ENCODE results near the gene LUZP4.
"Not testable (repeated sequence)": the region's sequence is repeated elsewhere in the genome, so short reads cannot be mapped to it uniquely, and the experiment has no call there.

The LUZP4 gene, protein sequence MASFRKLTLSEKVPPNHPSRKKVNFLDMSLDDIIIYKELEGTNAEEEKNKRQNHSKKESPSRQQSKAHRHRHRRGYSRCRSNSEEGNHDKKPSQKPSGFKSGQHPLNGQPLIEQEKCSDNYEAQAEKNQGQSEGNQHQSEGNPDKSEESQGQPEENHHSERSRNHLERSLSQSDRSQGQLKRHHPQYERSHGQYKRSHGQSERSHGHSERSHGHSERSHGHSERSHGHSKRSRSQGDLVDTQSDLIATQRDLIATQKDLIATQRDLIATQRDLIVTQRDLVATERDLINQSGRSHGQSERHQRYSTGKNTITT

DNA sequence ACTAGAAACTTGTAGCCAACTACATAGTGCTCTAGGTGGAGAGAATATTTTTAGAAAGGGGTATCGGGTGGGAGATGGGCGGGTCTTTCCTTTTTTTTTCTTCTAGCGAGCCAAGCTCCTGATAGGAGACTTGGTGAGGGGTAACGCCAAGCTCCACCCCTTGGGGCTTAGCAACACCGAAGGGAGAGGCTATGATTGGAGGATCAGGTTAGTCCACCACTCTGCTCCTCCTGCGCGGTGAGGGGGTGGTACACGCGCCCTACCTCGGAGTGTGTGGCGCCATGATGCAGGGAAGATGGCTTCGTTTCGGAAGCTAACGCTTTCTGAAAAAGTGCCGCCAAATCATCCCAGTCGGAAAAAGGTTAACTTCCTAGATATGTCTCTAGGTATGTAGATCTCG, at the start of gene LUZP4:
TSS of gene LUZP4 (plus strand) at position 251 of the 400 bp plus-strand sequence. CDS start at position 296, 45 bp downstream.
- H3K4me3 ChIP-seq = no peak within 1 kb of the TSS

DNA sequence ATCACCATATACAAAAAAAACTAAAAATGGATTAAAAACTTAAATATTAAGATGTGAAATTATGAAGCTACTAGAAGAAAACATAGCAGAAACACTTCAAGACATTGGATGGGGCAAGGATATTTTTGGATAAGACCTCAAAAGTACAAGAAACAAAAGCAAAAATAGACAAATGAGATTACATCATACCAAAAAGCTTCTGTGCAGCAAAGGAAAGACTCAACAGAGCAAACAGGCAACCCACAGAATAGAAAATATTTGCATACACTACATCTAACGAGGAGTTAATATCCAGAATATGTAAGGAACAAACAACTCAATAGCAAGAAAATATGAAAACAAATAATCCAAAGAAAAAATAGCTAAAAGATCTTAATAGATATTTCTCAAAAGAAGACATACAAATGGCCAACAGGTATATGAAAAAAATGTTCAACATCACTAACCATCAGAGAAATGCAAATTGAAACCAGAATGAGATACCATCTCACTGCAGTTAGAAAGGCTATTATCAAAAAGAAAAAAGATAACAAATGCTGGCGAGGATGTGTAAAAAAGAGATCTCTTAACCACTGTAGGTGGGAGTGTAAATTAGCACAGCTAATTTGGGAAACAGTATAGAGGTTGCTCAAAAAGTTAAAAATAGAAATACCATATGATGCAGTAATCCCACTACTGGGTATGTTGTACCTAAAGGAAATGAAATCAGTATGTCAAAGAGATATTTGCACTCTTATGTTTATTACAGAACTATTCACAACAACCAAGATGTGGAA, 37.9 kb upstream of the LUZP4 start:
- Histone ChIP-seq H3K4me3 (no peak overlapping the region), H3K27ac (no peak overlapping the region)

More for the DNA sequence above, at the start of gene LUZP4:
- no peak within 1 kb of the TSS for H3K27ac ChIP-seq

DNA sequence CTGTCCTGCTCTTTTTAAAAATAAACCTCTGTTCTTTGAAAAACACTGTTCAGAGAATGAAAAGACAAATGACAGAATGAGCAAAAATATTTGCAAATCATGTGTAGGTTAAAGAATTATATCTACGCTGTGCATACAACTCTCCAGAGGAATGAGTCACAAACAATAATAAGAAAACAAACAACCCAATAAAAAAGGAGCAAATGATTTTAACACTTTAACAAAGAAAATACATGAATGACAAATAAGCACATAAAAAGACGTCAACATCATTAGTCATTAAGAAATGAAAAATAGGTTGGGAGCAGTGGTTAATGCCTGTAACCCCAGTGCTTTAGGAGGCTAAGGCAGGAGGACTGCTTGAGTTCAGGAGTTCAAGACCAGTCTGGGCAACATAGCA, 34.5 kb upstream of the LUZP4 start:
- H3K4me3 ChIP-seq = no peak overlapping the region
- H3K27ac ChIP-seq = no peak overlapping the region

DNA sequence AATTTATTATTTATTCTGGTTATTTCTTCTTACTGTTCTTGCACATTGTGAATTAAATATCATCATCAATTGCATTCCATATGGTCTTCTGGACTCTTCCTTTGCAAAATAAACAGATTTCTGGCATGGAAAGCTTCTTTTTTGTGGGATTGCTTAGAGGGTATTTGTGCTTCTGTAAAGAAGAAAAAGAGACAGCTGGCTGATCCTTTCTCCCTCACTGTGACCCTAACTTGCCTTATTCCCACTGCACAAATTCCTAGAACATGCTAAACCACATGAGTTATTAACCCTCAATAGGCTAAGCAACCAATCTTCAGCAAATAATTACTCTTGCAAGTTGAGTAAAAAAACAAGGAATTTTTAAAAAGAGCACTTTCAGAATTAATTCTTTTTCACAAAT, 31.8 kb upstream of the LUZP4 start:
- no peak overlapping the region for H3K27ac ChIP-seq
- H3K4me3 ChIP-seq = no peak overlapping the region

DNA sequence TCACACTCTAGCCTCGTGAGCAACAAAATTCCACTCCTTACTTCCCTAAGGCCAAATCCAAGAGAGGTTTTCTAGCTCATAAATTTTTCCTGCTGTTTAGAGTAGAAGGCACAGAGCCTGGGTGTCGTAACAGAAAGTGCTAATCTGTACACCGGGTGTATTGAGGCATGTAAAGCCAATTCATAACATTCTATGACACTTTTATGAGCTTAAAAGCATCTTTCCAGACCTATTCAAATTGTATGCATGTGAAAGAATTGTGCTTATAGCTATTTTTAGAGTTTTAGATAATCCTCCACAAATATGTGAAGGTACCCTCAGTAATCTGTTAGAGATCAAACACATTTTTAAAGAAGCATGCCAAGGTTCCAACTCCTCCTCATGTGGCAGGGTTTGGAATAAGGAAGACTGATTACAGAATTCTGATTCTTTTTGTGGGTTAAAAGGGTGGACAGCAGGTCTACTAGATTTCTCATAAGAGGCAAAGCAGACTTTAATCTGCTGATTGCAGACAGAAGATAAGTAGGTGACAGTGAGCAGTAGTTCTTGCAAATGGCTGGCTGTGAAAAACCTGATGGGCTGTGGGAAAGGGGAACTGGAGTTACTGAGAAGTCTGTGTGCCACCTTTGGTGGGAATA, 30.2 kb upstream of the LUZP4 start:
- Histone ChIP-seq H3K27ac (no peak overlapping the region), H3K4me3 (no peak overlapping the region)

DNA sequence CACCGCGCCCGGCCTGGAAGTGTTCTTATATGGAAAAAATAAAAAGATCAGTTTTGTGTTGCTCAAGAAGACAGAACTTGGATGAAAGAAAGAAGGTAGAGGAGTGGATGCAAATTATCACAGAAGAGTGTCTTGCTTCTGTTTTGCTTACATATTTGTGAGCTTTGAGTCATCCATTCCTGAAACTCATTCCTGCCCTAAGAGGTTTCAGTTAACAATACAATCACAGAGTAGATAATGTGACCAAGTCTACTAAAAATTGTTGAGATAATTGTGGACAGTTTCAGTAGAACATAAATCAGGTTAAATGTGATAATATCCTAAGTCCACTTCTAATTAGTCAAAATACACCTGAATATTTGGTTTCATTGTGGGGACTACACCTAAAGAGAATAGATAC, 29.2 kb upstream of the LUZP4 start:
- Histone ChIP-seq H3K4me3 (no peak overlapping the region), H3K27ac (no peak overlapping the region)

DNA sequence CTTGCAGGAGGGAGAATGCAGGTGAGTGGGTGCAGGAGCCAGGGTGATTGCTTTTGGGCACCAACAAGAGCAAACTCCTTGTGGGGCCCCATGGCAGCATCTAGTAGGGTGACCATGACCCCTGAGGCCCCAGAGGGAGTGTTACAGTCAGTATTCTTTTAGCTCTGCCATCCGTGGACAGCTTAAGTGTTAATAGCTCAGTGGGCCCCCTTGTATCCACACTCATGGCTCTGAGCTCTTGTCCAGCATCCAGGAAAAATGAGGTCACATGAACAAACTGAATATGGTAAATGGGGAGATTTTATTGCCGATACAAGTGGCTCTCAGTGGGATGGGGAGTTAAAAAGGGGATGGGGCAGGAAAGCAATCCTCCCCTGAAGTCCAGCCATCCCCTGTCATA, 28.4 kb upstream of the LUZP4 start:
- Histone ChIP-seq H3K4me3 (no peak overlapping the region), H3K27ac (no peak overlapping the region)

DNA sequence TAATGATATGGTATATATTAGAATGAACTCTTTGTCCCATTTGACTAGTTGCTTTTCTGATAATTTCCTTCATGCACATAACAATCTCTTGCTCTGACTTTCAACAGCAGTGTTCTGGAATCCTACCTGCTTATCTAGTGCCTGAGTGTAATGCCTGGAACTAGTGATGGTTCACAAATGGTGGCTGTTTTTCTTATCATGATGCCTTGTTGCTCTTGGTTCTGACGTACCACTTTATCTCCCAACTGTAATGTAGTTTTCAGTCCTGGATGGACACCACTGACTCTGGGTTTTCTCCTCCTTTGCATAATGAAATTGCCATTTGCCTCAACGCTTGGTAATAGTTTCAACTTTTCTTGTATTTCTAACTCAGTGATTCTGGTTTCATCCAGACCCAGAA, 25.5 kb upstream of the LUZP4 start:
- H3K27ac ChIP-seq = no peak overlapping the region
- no peak overlapping the region for H3K4me3 ChIP-seq

DNA sequence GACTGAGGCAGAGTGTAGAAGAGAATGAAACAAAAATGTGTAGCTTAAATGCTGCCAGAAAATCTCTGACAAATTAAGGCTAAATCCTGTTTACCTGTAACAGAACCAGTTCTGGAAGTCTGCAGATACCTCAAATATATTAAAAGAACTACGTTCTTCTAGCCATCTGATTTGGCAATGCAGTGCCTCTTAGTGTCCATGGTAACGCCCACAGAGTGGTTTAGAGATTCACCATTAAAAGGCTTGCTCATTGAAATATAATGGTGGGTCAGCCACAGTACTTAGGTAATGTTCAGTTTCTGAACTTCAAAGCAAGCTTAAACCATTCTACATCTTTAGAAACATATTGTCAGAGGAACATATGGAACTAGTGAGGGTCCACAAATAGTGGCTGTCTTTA, 23.2 kb upstream of the LUZP4 start:
- no peak overlapping the region for H3K4me3 ChIP-seq
- H3K27ac ChIP-seq = no peak overlapping the region

DNA sequence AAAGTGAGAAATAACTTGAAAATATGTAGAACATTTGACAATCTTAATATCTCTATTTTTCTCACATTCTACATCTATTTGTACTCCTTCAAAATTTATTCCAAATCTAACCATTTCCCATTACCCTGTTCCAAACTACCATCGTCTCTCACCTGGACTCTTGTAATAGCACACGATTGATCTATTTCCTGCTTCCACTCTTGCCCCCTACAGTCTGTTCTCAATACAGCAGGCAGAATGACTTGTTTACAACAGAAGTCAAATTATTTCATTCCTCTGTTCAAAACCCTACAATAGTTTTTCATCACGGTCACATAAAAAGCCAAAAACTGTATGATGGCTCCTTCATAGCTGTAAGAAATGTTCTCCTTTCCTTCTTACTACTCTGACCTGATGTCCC, 21.1 kb upstream of the LUZP4 start:
- Histone ChIP-seq H3K4me3 (no peak overlapping the region), H3K27ac (no peak overlapping the region)

DNA sequence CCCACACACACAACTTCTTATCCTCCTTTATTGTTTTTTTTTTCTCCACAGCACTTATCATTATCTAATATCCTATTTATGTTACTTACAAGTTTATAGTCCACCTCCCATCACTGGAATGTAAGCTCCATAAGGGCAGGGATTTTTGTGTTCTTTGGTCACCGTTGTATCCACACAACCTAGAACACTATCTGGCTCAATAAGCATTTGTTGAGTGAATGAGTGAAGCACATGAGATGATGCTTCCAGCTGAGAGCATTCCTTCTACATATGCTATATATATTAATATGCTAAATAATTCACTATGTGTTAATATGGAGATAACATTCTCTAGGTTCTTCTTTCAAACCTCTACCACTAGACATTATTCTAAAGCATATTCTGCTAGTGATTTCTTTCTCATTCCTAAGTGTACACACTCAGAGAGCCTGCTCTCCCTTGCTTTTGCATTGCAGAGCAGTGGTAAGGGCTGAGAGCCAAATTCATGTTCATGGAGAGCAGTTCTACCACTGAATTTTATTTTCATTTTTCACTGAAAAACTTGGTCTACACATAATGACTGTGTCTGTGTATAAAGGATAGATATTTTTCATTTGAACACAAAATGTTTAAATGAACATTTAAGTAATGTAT, 20.3 kb upstream of the LUZP4 start:
- Histone ChIP-seq H3K27ac (no peak overlapping the region), H3K4me3 (no peak overlapping the region)

DNA sequence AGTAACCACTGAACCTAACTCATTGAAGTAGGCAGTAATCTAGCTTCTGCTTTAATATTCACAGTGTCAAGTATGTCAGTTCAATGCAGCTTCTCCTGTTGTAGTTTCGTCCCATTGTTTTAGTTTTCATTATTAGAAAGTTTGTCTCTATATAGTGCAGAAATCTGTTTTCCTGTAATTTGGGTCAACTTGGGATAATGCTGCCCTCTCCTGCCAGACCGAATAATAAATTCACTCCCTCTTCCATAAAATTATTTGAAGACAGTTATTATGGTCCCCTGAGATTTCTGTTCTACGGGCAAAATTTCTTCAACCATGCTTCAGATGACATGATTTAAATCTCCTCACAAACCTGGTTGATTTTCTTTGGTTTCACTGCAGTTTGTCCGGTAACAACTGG, 4.6 kb upstream of the LUZP4 start:
- no peak overlapping the region for H3K27ac ChIP-seq
- H3K4me3 ChIP-seq = no peak overlapping the region

DNA sequence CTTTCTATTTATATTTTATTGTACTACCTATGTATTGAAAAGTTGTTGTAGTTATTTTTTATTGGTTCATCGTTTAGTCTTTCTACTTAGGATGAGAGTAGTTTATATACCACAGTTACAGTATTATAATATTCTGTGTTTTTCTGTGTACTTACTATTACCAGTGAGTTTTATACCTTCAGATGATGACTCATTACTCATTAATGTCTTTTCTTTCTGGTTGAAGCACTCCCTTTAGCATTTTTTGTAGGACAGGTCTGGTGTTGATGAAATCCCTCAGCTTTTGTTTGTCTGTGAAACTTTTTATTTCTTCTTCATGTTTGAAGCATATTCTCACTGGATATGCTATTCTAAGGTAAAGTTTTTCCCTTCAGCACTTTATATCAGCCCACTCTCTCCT, 7.7 kb downstream of the LUZP4 start:
- Histone ChIP-seq H3K27ac (no peak overlapping the region), H3K4me3 (no peak overlapping the region)

DNA sequence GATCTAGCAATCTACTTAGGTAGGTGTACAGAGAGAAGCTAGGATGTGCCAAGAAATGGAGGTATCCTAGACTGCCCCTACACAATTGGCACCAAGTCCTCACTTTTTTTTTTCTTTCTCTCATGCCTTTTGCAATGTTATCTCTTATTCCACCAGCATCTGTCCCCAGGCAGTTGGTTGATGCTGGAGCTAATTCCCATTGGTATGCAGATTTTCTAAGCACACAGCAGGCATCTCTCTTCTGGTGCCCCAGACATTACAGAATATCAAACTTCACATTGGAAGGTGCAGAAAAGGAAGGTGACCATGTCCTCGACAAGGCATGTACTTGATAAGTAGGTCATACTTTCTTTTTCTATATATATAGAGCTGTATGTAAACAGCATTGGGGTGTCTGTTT, 21.6 kb downstream of the LUZP4 start:
- H3K4me3 ChIP-seq = no peak overlapping the region
- no peak overlapping the region for H3K27ac ChIP-seq

DNA sequence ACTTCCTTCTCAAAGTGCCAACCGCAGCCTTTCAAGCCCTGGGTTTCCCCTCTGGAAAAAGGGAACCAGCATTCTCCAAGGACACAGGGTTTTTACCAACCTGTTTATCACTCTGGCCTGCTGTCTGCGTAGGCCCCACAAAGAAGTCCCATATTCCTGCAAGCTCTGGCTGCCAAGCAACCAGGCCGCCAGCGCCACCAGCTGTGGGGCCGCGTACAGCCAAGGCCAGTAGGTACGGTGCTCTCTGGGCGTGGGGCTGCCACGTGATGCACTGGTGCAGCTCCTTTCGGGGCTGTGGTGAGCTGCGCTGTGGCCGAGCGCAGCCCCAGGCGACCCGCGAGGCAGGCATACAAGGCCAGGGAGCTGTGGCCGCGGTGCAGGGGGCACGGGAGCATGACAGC, 22.1 kb downstream of the LUZP4 start:
- H3K27ac ChIP-seq = no peak overlapping the region
- H3K4me3 ChIP-seq = no peak overlapping the region

DNA sequence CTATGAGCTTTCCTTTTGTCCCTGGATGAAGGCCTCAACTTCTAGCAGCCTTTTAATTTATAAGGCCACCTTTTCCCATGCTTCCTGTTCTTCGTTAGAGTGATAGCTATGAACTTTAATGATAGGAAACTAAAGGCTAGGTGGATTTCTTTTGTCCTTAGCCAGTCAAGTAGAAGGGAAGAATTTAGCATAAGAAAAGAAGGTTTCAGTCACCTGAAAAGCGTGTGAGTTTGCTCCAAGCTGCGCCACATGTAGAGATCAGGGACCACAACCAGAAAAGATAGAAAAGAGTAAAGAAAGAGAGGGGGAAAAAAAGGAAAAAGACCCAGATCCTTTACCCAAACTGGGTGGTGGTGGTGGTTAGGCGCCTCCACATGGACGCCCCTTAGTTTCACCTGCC, 28.6 kb downstream of the LUZP4 start:
- Histone ChIP-seq H3K27ac (no peak overlapping the region), H3K4me3 (no peak overlapping the region)

DNA sequence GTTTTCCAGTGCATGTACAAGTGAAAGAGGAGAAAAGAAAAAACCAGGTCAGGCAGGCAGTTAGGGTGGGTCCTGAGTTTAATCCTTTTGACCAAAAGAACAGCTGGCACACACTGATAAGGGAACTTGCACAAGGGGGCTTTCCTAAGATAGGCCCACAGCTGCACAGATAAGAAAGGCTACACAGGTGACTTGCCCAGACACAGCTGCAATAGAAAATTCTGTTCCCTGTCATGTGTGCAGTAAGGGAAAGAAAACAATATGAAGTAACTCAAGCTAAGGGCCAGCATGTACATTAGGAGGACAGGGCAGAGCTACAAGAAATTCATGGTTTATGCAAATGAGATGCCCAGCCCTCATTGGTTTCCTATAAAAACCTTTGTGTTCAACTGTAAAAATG, 32.9 kb downstream of the LUZP4 start:
- H3K4me3 ChIP-seq = no peak overlapping the region
- no peak overlapping the region for H3K27ac ChIP-seq

DNA sequence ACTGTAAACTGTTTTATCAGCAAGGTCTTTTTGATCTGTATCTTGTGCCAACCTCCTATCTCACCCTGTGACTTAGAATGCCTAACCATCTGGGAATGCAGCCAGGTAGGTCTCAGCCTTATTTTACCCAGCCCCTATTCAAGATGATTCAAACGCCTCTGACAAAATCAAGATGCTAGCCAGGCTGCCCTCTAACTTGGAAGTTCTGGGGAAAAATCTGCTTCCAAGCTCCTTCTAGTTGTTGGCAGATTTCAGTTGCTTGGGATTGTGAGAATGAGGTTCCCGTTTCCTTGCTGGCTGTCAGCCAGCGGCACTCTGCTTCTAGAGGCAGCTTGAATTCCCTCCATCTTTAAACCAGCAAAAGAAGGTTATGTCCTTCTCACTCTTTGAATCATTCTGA, 34.7 kb downstream of the LUZP4 start:
- Histone ChIP-seq H3K4me3 (no peak overlapping the region), H3K27ac (no peak overlapping the region)

DNA sequence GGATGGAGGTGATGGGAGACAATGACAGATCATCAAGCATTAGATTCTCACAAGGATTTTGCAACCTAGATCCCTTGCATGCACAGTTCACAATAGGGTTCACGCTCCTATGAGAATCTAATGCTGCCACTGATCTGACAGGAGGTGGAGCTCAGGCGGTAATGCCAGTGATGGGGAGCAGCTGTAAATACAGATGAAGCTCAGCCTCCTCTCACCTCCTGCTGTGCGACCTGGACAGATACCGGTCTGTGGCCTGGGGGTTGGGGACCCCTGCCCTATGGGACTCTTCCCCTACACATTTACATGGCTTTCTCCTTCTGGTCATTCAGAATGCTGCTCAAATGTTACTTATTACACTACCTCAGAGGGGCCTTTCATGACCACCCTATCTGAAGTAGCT, 39.8 kb downstream of the LUZP4 start:
- not testable (repeated sequence) for H3K4me3 ChIP-seq, H3K27ac ChIP-seq

DNA sequence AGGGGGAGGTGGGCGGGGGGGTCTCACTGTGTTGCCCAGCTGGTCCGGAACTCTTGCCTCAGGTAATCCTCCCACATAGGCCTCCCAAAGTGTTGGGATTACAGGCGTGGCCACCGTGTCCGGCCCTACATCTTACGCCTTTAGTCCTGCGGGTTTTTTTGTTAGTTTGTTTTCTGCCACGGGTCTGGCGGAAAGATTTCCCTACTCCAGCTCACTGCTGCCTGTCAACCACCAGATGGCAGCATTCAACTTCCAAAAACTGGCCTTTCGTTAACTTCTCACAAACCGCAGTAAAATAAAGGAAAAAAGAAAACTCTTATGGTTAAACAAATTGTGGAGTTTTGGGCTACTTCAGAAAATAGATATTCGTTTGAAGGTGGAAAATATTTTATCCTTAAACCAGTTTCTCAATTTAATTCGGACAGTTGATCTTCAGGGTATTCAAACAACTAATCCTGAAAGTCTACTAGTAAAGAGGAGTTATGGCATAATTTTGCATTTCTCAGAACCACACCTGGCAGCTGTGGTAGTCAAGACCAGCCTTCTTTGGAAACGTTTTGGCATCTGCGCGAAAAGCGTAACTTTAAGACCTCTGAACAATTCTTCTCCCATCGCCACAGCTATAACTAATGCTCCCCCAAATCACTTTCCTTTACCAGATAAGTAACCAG, 41.1 kb downstream of the LUZP4 start:
- Histone ChIP-seq H3K4me3 (no peak overlapping the region), H3K27ac (no peak overlapping the region)
